Adrenal gland (tissue), 5 donors: ENCODE data around the gene CACNA1C.

Source experiments
- POLR2A ChIP-seq, 2 donors: fragments of 450-650 bp; IDR thresholded peaks; one replicate each; pipeline ENCODE4 v1.6.1; 2017; ENCODE audit warnings: antibody characterized with exemption in 2 of 2, mild to moderate bottlenecking in 2 of 2, moderate library complexity in 1 of 2
- TF ChIP-seq, protein P1 (sequence below), 6 experiments: fragments of 450-650 bp in 4 of 6; fragments of 200-600 bp in 2 of 6; sonication (generic) in 1 of 6; IDR thresholded peaks; 1 replicate in 5 of 6; 2 replicates in 1 of 6; pipeline versions ENCODE4 v1.5.1 to v1.8.0; 2016 to 2021; ENCODE audit warnings: antibody characterized with exemption in 6 of 6, mild to moderate bottlenecking in 2 of 6, moderate library complexity in 1 of 6
- donor health status: DM: no; HTN: no; CAD: no.

GRCh38 chr12:2589381-2589780 lies 536.6 kb downstream of the CACNA1C start:
- TF ChIP-seq POLR2A (IDR thresholded peaks at IDR 0.05) = no peak
- TF ChIP-seq, protein P1, sequence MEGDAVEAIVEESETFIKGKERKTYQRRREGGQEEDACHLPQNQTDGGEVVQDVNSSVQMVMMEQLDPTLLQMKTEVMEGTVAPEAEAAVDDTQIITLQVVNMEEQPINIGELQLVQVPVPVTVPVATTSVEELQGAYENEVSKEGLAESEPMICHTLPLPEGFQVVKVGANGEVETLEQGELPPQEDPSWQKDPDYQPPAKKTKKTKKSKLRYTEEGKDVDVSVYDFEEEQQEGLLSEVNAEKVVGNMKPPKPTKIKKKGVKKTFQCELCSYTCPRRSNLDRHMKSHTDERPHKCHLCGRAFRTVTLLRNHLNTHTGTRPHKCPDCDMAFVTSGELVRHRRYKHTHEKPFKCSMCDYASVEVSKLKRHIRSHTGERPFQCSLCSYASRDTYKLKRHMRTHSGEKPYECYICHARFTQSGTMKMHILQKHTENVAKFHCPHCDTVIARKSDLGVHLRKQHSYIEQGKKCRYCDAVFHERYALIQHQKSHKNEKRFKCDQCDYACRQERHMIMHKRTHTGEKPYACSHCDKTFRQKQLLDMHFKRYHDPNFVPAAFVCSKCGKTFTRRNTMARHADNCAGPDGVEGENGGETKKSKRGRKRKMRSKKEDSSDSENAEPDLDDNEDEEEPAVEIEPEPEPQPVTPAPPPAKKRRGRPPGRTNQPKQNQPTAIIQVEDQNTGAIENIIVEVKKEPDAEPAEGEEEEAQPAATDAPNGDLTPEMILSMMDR (IDR thresholded peaks at IDR 0.05) = no peak
